Right atrium auricular region (tissue), 2 donors: ENCODE measurements around the gene ATP13A5. TPM values are rescaled to one million over a fixed set of nuclear protein-coding genes. Genes with fewer than 3 reads are reported as not detected.

Source experiments
- DNase-seq: peaks from one replicate; pipeline ENCODE4 v3.0.0-alpha.2; 2019; ENCODE audit warnings: low spot score
- H3K27ac ChIP-seq, 2 donors: fragments of 200-600 bp; sonication (generic); 1 replicate in 1 of 2; 2 replicates in 1 of 2; pipeline ENCODE4 v1.5.1; 2016 to 2019
- H3K27me3 ChIP-seq, 2 donors: fragments of 200-600 bp; sonication (generic); one replicate each; pipeline versions ENCODE4 v1.5.1 to v1.6.0; 2017 to 2019
- H3K36me3 ChIP-seq: fragments of 200-600 bp; sonication (generic); one replicate; pipeline ENCODE4 v1.5.1; 2016
- H3K4me1 ChIP-seq, 2 donors: fragments of 200-600 bp; sonication (generic); one replicate each; pipeline versions ENCODE4 v1.5.1 to v1.6.0; 2017 to 2019
- H3K4me3 ChIP-seq, 2 donors: fragments of 200-600 bp; sonication (generic); 1 replicate in 1 of 2; 2 replicates in 1 of 2; pipeline ENCODE4 v1.5.1; 2017 to 2019; ENCODE audit warnings: mild to moderate bottlenecking in 1 of 2, moderate library complexity in 1 of 2
- H3K9me3 ChIP-seq, 2 donors: fragments of 200-600 bp; sonication (generic); one replicate each; pipeline ENCODE4 v1.5.1; 2019
- total RNA-seq, 2 donors: library from RNA; depleted of rRNA; stranded (reverse); fragments of >200 nt; gene quantifications; one replicate each; pipeline ENCODE4 v1.1.0, GENCODE V29; 2016
- TF ChIP-seq, protein P1 (sequence below), 2 donors: fragments of 200-600 bp; sonication (generic); IDR thresholded peaks; one replicate each; pipeline ENCODE4 v1.5.1; 2019; ENCODE audit warnings: antibody characterized with exemption in 2 of 2

Gene ATP13A5
- total RNA-seq, 2 donors from 2014 or later = not detected

DNA sequence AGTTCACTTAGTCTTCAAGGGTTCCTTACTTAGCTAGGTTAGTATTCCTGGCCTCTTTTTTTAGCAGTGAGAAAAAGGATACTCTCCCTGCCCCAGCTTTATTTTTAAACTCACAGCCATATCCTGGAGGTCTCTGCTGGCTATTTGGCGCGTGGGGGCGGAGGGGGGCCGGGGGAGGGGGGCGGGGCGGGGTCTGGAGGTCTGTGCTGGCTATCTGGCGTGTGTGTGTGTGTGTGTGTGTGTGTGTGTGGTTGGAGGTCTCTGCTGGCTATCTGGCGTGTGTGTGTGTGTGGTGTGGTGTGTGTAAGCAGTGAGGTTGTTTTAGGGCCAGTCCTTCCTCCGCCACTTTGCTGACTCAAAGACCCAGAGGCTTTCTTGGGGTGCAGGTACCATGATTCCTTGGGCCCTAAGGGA lies 138.1 kb downstream of the ATP13A5 start:
- no peaks in the 10 kb centered on the region for H3K36me3 ChIP-seq
- H3K27me3 ChIP-seq = no peaks in the 10 kb centered on the region
- DNase-seq = no peak
- TF ChIP-seq, protein P1, sequence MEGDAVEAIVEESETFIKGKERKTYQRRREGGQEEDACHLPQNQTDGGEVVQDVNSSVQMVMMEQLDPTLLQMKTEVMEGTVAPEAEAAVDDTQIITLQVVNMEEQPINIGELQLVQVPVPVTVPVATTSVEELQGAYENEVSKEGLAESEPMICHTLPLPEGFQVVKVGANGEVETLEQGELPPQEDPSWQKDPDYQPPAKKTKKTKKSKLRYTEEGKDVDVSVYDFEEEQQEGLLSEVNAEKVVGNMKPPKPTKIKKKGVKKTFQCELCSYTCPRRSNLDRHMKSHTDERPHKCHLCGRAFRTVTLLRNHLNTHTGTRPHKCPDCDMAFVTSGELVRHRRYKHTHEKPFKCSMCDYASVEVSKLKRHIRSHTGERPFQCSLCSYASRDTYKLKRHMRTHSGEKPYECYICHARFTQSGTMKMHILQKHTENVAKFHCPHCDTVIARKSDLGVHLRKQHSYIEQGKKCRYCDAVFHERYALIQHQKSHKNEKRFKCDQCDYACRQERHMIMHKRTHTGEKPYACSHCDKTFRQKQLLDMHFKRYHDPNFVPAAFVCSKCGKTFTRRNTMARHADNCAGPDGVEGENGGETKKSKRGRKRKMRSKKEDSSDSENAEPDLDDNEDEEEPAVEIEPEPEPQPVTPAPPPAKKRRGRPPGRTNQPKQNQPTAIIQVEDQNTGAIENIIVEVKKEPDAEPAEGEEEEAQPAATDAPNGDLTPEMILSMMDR (IDR thresholded peaks at IDR 0.05) = no peak
- peak overlapping the region; percentile 50 to 55 for H3K4me3 ChIP-seq
- no peaks in the 10 kb centered on the region for H3K9me3 ChIP-seq
- no peaks in the 10 kb centered on the region for H3K4me1 ChIP-seq
- H3K27ac ChIP-seq = peak overlapping the region; percentile 82 to 84

DNA sequence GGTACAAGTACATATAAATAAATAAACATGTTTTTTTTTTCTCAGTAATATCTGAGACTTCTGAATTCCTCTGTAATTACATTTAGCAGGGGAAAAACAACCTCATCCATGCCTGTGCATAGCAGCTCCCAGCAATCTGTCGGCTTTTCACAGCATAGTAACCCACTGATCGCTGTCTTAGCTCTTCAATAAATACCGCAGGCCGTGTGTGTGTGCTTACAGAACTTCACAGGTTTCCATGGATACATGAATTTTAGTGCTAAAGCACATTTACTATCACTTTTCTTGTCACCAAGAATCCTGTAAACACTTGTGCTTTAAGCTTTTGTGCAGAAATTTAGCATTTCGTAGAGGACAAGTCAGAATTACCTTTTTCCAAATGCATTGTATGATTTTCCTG lies 141.5 kb downstream of the ATP13A5 start:
- Histone ChIP-seq H3K27ac (no peak overlapping the region), H3K9me3 (no peaks in the 10 kb centered on the region), H3K4me3 (no peak overlapping the region), H3K4me1 (no peaks in the 10 kb centered on the region), H3K27me3 (no peaks in the 10 kb centered on the region), H3K36me3 (no peaks in the 10 kb centered on the region)
- no peak for DNase-seq
- TF ChIP-seq, protein P1 (IDR thresholded peaks at IDR 0.05) = no peak

DNA sequence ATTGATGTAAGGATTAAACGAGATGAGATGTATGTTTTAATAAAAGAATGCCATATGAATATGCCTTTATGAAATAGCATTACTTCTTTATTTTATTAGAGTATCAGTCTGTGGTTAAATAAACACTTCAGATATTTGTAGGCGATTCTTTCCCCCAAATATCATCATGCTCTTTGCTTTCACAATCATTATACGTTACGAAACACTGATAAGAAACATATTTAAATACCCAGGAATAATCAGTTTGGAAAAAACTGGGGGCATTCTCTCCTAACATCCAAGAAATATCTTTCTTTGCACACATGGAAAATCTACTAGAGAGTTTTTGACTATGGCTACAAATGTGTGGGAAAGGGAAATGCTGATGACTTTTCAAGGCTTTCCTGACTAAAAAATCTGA lies 142.0 kb downstream of the ATP13A5 start:
- TF ChIP-seq, protein P1 (IDR thresholded peaks at IDR 0.05) = no peak

DNA sequence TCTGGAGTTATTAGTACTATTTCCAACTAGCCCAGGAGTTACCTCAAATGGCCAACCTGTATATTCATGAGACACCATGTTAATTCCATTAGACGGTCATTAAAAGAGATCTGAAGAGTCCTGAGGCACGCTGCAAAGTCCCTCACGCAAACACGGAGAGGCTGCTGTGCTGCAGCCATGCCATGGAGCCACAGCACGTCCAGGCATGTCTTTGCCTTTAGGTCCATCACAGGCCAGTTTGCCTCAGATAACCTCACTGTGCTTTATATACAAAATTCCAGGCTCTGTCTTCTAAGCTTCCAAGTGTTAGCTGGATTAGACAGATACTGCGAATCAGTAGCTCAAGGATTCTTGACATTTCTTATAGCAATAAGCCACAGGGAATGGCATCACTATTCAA lies 147.4 kb downstream of the ATP13A5 start:
- Histone ChIP-seq H3K27me3 (no peaks in the 10 kb centered on the region), H3K4me3 (no peak overlapping the region), H3K36me3 (no peaks in the 10 kb centered on the region), H3K4me1 (no peaks in the 10 kb centered on the region), H3K27ac (no peak overlapping the region), H3K9me3 (no peaks in the 10 kb centered on the region)
- TF ChIP-seq, protein P1 (IDR thresholded peaks at IDR 0.05) = no peak
- no peak for DNase-seq

More for the DNA sequence above, 142.0 kb downstream of the ATP13A5 start:
- Histone ChIP-seq H3K27ac (no peak overlapping the region), H3K9me3 (no peaks in the 10 kb centered on the region), H3K36me3 (no peaks in the 10 kb centered on the region), H3K4me3 (no peak overlapping the region), H3K4me1 (no peaks in the 10 kb centered on the region), H3K27me3 (no peaks in the 10 kb centered on the region)
- no peak for DNase-seq

DNA sequence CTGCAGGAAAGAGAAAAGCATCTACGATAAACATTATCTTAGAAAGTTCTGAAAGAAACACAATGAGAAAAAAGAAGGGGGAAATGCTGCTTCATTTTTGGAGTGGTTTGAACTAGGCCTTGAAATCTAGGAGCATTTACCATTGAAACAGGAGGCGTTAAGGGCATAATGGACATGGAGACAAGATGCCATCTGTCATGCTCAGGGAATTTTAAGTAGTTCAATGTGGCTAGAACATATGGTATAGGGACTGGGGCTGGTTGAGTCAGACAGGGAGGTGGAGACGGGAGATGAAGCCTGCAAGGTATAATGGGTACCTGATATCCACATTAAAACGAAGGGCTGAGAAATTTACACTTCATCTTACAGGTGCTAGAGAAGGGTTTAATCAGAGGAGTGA lies 147.9 kb downstream of the ATP13A5 start:
- TF ChIP-seq, protein P1 (IDR thresholded peaks at IDR 0.05) = no peak
- no peak overlapping the region for H3K27ac ChIP-seq
- H3K27me3 ChIP-seq = no peaks in the 10 kb centered on the region
- no peak for DNase-seq
- H3K9me3 ChIP-seq = no peaks in the 10 kb centered on the region
- no peaks in the 10 kb centered on the region for H3K4me1 ChIP-seq
- no peak overlapping the region for H3K4me3 ChIP-seq
- no peaks in the 10 kb centered on the region for H3K36me3 ChIP-seq

DNA sequence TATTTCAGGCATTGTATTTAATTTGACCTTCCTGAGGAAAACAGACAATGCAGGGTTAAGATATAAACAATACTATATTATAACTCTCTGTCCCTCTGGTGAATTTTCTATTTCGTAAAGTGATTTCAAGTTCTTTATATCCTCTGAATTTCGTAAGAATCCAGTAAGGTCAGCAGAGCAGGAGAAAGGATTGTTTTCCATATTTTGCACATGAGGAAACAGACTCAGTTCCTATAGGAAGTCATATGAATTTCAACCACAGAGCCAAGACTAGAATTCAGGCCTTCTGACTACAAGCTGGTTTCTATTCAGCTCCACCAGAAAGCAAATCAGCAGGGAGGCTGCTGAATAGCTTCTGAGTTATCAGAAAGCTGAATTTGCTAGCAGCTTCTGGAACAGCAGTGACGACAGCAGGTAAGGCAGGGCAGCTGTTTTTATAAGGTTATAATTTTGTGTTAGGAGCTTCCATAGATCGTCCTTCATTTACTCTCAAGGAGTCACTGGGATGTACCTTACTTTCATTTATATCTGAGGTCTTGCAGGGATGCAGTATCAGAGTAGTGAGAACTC lies 148.6 kb downstream of the ATP13A5 start:
- Histone ChIP-seq H3K36me3 (no peaks in the 10 kb centered on the region), H3K27ac (no peak overlapping the region), H3K27me3 (no peaks in the 10 kb centered on the region), H3K9me3 (no peaks in the 10 kb centered on the region), H3K4me3 (no peak overlapping the region), H3K4me1 (no peaks in the 10 kb centered on the region)
- TF ChIP-seq, protein P1 (IDR thresholded peaks at IDR 0.05) = no peak
- no peak for DNase-seq
